ENCODE measurements around the gene TMEM225B.

The TMEM225B gene

GRCh38 chr7:99625321-99625720 lies 27.3 kb downstream of the TMEM225B start:
- Histone ChIP-seq H3K79me1 (ENCODE audit: low read length) (no peaks in the 10 kb centered on the region), H4K5ac (ENCODE audit: low read length) (no peak overlapping the region), H3K4me2 (ENCODE audit: low read length) (no peak overlapping the region), H2BK120ac (ENCODE audit: low read depth, low read length) (no peak overlapping the region), H3K27ac (ENCODE audit: low read depth, low read length) (no peak overlapping the region), H3K36me3 (ENCODE audit: control insufficient read depth, insufficient read depth, low read length) (peaks cover 17% of the 10 kb centered on the region), H4K8ac (ENCODE audit: low read depth, low read length) (no peak overlapping the region), H3K23ac (ENCODE audit: low read length) (no peak overlapping the region), H3K56ac (ENCODE audit: low read length) (no peak overlapping the region), H3K4me1 (ENCODE audit: control insufficient read depth, low read depth, low read length) (no peaks in the 10 kb centered on the region), H2BK15ac (replicated peaks; ENCODE audit: low read depth) (no peak overlapping the region), H3K9ac (ENCODE audit: low read length) (no peak overlapping the region), H3K4me3 (ENCODE audit: low read length) (no peak overlapping the region), H2BK5ac (ENCODE audit: low read length) (no peak overlapping the region), H3K4ac (ENCODE audit: low read depth, low read length) (no peak overlapping the region), H3K27me3 (ENCODE audit: insufficient read depth, low read length, poor library complexity) (no peaks in the 10 kb centered on the region), H3K79me2 (ENCODE audit: control insufficient read depth, insufficient read depth, low read length) (no peaks in the 10 kb centered on the region), H2AK5ac (ENCODE audit: low read length) (no peak overlapping the region), H3K18ac (ENCODE audit: low read length) (no peak overlapping the region)
- DNase-seq, result no peak
- WGBS (ENCODE audit: extremely low coverage, insufficient coverage, low lambda C conversion rate), result no CpG with 5 or more reads among the region's 5 CpGs

DNA sequence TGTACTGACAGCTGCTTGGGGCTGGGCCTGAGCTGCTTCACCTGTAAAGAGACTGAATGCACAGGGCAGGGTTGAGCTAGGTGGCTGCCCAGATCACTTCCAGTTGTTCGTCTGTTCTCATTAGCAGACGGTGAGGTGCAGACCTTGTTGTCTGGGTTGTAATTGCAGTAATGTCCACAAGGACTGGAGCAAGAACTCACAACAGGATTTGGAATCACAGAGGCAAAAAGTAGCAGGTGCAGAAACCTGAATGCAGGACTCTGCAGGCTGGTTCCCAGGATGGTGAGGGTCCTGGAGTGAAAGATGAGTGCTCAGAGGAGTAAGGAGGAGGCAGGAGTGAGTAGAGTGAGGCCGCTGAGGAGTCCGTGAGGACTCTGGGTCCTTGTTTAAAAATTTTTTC lies 27.9 kb downstream of the TMEM225B start:
- H2AK5ac ChIP-seq (ENCODE audit: low read length), result no peak overlapping the region
- no peak overlapping the region for H3K27ac ChIP-seq (ENCODE audit: low read depth, low read length)
- H3K4ac ChIP-seq (ENCODE audit: low read depth, low read length), result no peak overlapping the region
- H3K56ac ChIP-seq (ENCODE audit: low read length), result no peak overlapping the region
- H3K4me2 ChIP-seq (ENCODE audit: low read length), result no peak overlapping the region
- H3K18ac ChIP-seq (ENCODE audit: low read length), result no peak overlapping the region
- no peak overlapping the region for H2BK15ac ChIP-seq (replicated peaks; ENCODE audit: low read depth)
- no peak overlapping the region for H3K4me3 ChIP-seq (ENCODE audit: low read length)
- no peaks in the 10 kb centered on the region for H3K27me3 ChIP-seq (ENCODE audit: insufficient read depth, low read length, poor library complexity)
- no peak overlapping the region for H4K5ac ChIP-seq (ENCODE audit: low read length)
- WGBS (ENCODE audit: extremely low coverage, insufficient coverage, low lambda C conversion rate), result no CpG with 5 or more reads among the region's 4 CpGs
- DNase-seq, result no peak
- H2BK5ac ChIP-seq (ENCODE audit: low read length), result no peak overlapping the region
- no peaks in the 10 kb centered on the region for H3K79me1 ChIP-seq (ENCODE audit: low read length)
- H3K79me2 ChIP-seq (ENCODE audit: control insufficient read depth, insufficient read depth, low read length), result no peaks in the 10 kb centered on the region
- no peaks in the 10 kb centered on the region for H3K4me1 ChIP-seq (ENCODE audit: control insufficient read depth, low read depth, low read length)
- H3K9ac ChIP-seq (ENCODE audit: low read length), result no peak overlapping the region
- H2BK120ac ChIP-seq (ENCODE audit: low read depth, low read length), result no peak overlapping the region
- no peak overlapping the region for H4K8ac ChIP-seq (ENCODE audit: low read depth, low read length)
- no peak overlapping the region for H3K23ac ChIP-seq (ENCODE audit: low read length)
- H3K36me3 ChIP-seq (ENCODE audit: control insufficient read depth, insufficient read depth, low read length), result peaks cover 16% of the 10 kb centered on the region

DNA sequence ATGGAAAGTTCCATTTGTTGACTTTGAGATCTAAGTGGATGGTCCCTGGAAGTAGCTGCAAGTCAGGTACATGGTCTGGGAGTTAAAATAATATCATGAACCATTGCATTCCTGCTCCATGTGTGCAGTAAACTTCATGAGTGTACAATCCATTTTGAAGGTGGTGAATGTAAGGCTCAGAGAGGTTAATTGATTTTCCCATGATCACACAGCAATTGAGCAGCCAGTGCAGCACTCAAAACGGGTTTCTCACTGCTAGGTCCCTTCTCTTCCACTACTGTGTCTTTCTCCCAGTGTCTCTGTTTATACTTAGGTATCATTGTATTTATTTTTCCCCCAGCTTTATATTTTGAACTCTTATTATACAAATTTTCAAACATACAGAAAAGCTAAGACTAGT lies 28.6 kb downstream of the TMEM225B start:
- Histone ChIP-seq H3K27ac (ENCODE audit: low read depth, low read length) (no peak overlapping the region), H3K9ac (ENCODE audit: low read length) (no peak overlapping the region), H3K27me3 (ENCODE audit: insufficient read depth, low read length, poor library complexity) (no peaks in the 10 kb centered on the region), H3K23ac (ENCODE audit: low read length) (no peak overlapping the region), H3K18ac (ENCODE audit: low read length) (no peak overlapping the region), H3K36me3 (ENCODE audit: control insufficient read depth, insufficient read depth, low read length) (peaks cover 17% of the 10 kb centered on the region), H3K79me2 (ENCODE audit: control insufficient read depth, insufficient read depth, low read length) (no peaks in the 10 kb centered on the region), H3K4me2 (ENCODE audit: low read length) (no peak overlapping the region), H2AK5ac (ENCODE audit: low read length) (no peak overlapping the region), H2BK15ac (replicated peaks; ENCODE audit: low read depth) (no peak overlapping the region), H4K8ac (ENCODE audit: low read depth, low read length) (no peak overlapping the region), H2BK5ac (ENCODE audit: low read length) (no peak overlapping the region), H2BK120ac (ENCODE audit: low read depth, low read length) (no peak overlapping the region), H3K4me1 (ENCODE audit: control insufficient read depth, low read depth, low read length) (no peaks in the 10 kb centered on the region), H4K5ac (ENCODE audit: low read length) (no peak overlapping the region), H3K4me3 (ENCODE audit: low read length) (no peak overlapping the region), H3K79me1 (ENCODE audit: low read length) (no peaks in the 10 kb centered on the region), H3K56ac (ENCODE audit: low read length) (no peak overlapping the region), H3K4ac (ENCODE audit: low read depth, low read length) (no peak overlapping the region)
- no CpG with 5 or more reads among the region's 1 CpG for WGBS (ENCODE audit: extremely low coverage, insufficient coverage, low lambda C conversion rate)
- no peak for DNase-seq

GRCh38 chr7:99627513-99627912 lies 29.4 kb downstream of the TMEM225B start:
- no peak overlapping the region for H3K4ac ChIP-seq (ENCODE audit: low read depth, low read length)
- no CpG with 5 or more reads among the region's 11 CpGs for WGBS (ENCODE audit: extremely low coverage, insufficient coverage, low lambda C conversion rate)
- peaks cover 17% of the 10 kb centered on the region for H3K36me3 ChIP-seq (ENCODE audit: control insufficient read depth, insufficient read depth, low read length)
- no peaks in the 10 kb centered on the region for H3K79me1 ChIP-seq (ENCODE audit: low read length)
- no peak overlapping the region for H3K18ac ChIP-seq (ENCODE audit: low read length)
- H4K5ac ChIP-seq (ENCODE audit: low read length), result no peak overlapping the region
- H3K27me3 ChIP-seq (ENCODE audit: insufficient read depth, low read length, poor library complexity), result no peaks in the 10 kb centered on the region
- H2BK15ac ChIP-seq (replicated peaks; ENCODE audit: low read depth), result no peak overlapping the region
- H3K4me3 ChIP-seq (ENCODE audit: low read length), result no peak overlapping the region
- no peaks in the 10 kb centered on the region for H3K79me2 ChIP-seq (ENCODE audit: control insufficient read depth, insufficient read depth, low read length)
- no peak overlapping the region for H3K56ac ChIP-seq (ENCODE audit: low read length)
- no peak overlapping the region for H3K27ac ChIP-seq (ENCODE audit: low read depth, low read length)
- no peak overlapping the region for H2BK5ac ChIP-seq (ENCODE audit: low read length)
- H3K9ac ChIP-seq (ENCODE audit: low read length), result no peak overlapping the region
- no peak overlapping the region for H3K23ac ChIP-seq (ENCODE audit: low read length)
- H4K8ac ChIP-seq (ENCODE audit: low read depth, low read length), result no peak overlapping the region
- no peak overlapping the region for H2BK120ac ChIP-seq (ENCODE audit: low read depth, low read length)
- no peaks in the 10 kb centered on the region for H3K4me1 ChIP-seq (ENCODE audit: control insufficient read depth, low read depth, low read length)
- no peak for DNase-seq
- no peak overlapping the region for H3K4me2 ChIP-seq (ENCODE audit: low read length)
- no peak overlapping the region for H2AK5ac ChIP-seq (ENCODE audit: low read length)

- no peak overlapping the region for H3K56ac ChIP-seq (ENCODE audit: low read length)
- H2BK15ac ChIP-seq (replicated peaks; ENCODE audit: low read depth), result no peak overlapping the region
- H3K4me3 ChIP-seq (ENCODE audit: low read length), result no peak overlapping the region
- WGBS (ENCODE audit: extremely low coverage, insufficient coverage, low lambda C conversion rate), result no CpG with 5 or more reads among the region's 14 CpGs
- no peaks in the 10 kb centered on the region for H3K79me1 ChIP-seq (ENCODE audit: low read length)
- H3K79me2 ChIP-seq (ENCODE audit: control insufficient read depth, insufficient read depth, low read length), result no peaks in the 10 kb centered on the region
- no peak overlapping the region for H3K4me2 ChIP-seq (ENCODE audit: low read length)
- no peak overlapping the region for H3K9ac ChIP-seq (ENCODE audit: low read length)
- H4K8ac ChIP-seq (ENCODE audit: low read depth, low read length), result no peak overlapping the region
- H2AK5ac ChIP-seq (ENCODE audit: low read length), result no peak overlapping the region
- DNase-seq, result peak; percentile 7
- peaks cover 12% of the 10 kb centered on the region for H3K36me3 ChIP-seq (ENCODE audit: control insufficient read depth, insufficient read depth, low read length)
- no peak overlapping the region for H3K23ac ChIP-seq (ENCODE audit: low read length)
- H3K4me1 ChIP-seq (ENCODE audit: control insufficient read depth, low read depth, low read length), result no peaks in the 10 kb centered on the region
- H2BK120ac ChIP-seq (ENCODE audit: low read depth, low read length), result no peak overlapping the region
- no peak overlapping the region for H3K18ac ChIP-seq (ENCODE audit: low read length)
- H4K5ac ChIP-seq (ENCODE audit: low read length), result no peak overlapping the region
- H2BK5ac ChIP-seq (ENCODE audit: low read length), result no peak overlapping the region
- no peak overlapping the region for H3K27ac ChIP-seq (ENCODE audit: low read depth, low read length)
- H3K4ac ChIP-seq (ENCODE audit: low read depth, low read length), result no peak overlapping the region
- no peaks in the 10 kb centered on the region for H3K27me3 ChIP-seq (ENCODE audit: insufficient read depth, low read length, poor library complexity)
Measured at GRCh38 chr7:99628471-99629465, 30.7 kb downstream of the TMEM225B start.

Data from mesendoderm (in vitro differentiated cells).